GM03348 (cell line): ENCODE measurements around the gene SLC39A6.
"Not testable (repeated sequence)": the region's sequence is repeated elsewhere in the genome, so short reads cannot be mapped to it uniquely, and the experiment has no call there.

Source experiments
- DNase-seq: peaks from one replicate; pipeline ENCODE4 v3.0.0; 2012; ENCODE audit warnings: low spot score

Gene SLC39A6

DNA sequence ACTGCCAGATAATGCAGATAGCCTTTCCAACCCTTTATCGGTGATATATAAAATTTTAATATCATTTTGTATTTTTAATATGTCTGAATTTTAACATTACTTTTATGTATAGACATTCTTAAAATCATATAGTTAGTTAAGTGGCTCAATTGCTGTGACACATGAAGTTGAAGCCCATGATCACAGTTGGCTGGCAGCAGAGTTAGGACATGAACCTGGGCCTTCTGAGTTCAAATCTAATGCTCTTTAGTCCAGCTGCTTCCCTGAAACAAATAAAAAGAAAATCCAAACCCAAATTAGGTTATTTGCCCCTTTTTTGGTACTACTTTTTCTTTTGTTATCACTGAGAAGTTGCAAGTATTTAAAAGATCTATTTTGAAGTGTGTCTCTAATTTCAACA, 6.1 kb upstream of the SLC39A6 start:
- DNase-seq, result no peak

DNA sequence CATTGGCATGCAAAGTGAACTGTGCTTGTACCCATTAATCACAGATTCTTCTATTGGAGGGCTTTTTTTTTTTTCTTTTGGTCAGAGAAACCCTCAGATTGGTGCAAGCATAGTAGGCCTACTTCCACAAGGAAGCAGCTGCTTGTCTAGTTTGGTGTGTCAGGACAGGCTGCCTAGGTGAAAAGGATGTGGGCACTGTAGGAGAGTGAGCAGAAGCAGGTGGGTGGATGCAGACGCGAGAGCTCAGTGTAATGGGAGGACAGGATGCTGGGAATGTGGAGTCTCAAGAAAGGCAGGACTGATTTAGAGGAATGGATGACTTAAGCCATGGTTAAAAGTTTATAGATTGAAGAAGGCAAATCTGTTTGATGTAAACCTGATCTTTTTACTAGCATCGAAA, 3.6 kb upstream of the SLC39A6 start:
- DNase-seq, result no peak

DNA sequence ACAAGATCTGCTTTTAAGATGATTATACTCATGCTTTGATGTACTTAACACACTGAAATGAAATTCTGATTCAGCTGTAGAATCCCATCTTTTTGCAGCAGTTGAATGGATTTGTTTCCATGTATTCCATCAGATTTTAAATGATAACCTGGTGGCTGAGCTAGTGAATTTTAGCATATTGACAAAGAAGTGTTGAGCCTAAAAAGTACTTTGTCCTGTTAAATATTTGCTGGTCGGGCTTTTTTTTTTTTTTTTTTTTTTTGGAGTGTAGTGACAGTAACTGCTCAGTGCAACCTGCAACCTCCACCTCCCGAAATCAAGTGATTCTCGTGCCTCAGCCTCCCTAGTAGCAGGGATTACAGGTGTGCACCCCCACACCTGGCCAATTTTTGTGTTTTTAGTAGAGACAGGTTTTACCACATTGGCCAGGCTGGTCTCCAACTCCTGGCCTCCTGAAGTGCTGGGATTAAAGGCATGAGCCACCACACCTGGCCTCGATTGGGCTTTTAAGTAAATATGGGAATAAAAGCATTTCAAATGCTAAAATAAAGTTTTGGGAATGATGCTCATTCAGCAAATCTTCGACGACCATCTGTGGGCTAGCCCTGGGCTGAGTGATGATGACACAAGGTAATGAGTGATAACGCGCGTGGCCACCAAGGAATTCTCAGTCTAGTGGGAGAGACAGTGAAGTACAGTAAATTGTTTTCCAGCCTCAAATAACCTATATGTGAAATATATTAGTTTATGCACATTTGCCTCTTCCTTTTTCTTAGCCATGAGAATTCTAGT, 2.7 kb upstream of the SLC39A6 start:
- DNase-seq, result no peak

DNA sequence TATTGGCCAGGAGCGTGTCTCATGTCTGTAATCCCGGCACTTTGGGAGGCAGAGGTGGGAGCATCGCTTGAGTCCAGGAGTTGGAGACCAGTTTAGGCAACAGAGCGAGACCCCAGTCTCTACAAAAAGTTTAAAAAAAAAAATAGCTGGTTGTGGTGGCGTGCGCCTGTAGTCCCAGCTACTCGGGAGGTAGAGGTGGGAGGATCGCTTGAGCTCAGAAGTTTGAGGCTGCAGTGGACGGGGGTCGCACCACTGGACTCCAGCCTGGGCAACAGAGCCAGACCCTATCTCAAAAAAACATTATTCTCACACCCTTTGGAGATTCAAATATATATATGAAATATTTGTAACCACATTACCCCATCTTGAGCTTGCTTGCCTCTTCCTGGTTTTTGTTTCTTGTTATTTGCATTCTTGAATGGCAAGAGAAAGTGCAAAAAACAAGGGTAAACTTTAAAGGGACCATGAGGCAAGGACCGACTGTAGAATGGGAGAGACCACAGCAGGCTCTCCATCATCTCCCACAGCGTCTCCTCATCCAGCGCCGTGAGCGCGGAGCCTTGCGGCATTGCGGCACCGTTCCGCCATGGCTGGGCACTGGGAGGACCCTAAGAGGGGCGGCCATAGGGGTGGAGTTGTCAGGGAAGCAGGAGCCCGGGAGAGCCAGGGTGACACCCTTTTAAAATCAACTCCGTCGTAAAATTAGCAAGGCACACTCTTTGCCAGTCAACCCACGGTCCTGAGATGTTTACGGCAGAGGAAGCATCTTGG, 1.9 kb upstream of the SLC39A6 start:
- DNase-seq, result no peak

DNA sequence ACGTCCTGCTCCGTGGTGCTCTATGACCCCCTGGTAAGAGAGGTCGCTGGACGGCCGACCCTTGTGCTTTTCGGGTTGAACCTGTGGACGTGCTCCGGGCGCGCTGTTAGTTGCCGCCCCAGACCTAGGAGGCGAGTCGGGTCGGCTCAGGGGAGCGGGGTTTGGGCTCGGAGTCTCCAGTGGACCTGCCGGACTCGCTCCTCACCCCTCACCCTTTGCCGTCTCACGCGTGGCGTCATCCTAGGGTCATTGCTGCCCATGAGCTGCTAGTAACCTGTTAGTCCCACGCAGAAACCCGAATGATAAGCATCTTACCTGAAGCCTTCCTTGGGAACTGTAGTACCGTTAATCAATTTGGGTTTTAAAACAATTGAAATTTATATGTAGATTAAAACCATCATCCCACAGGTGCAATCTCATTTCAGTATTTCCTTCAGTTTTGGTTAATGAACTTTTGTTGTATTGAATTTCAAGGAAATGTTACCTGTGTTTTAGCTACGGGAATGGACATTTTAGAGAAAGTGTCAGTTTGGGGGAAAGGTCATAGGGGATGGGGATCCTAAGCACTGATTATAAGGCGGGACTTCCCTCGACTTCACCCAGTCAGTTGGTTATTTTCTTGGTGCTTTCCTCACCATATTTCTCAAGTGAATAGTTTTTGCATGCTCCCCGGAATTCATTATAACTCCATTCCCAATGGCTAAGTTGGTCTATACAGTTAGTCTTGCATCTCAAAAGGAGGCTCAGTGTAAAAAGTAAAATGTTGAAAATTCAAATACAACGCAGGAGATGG, 1.1 kb upstream of the SLC39A6 start:
- DNase-seq, result peak; percentile 19

DNA sequence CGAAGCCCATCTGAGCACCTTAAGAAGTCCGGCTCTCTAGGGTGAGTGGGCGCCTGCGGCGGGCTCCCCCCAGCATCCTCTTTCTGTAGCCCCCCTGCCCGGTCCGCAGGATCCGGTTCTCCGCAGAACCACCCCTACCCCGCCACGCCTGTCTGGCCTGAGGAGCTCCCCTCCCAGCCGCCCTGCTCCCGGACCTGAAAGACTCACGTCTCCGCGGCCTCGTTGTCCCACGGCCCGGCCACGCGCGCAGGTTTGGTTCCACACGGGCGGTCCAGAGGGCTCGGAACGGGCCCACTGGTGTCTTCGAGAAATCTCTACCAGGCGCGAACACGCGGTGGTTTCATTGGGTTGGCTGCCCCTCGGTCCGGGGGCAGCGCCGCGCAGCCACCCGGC, 237 bp downstream of the SLC39A6 start:
- no peak for DNase-seq

DNA sequence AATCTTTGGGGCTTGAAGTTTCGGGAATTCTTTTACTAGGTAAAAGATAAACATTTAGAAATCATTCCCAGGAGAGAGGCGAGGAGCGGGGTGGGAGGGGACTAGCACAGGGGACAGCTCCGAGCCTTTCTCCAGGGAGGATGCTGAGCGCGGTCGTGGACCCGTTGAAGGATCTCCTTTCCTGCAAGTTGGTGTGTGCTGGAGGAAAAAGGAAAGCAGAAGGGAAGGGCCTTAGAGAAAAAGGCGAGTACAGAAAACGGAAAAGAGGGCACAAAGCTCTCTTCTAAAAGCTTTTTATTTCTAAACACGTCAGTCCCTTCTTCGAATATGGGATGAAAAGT, 640 bp downstream of the SLC39A6 start:
- peak; percentile 58 for DNase-seq

DNA sequence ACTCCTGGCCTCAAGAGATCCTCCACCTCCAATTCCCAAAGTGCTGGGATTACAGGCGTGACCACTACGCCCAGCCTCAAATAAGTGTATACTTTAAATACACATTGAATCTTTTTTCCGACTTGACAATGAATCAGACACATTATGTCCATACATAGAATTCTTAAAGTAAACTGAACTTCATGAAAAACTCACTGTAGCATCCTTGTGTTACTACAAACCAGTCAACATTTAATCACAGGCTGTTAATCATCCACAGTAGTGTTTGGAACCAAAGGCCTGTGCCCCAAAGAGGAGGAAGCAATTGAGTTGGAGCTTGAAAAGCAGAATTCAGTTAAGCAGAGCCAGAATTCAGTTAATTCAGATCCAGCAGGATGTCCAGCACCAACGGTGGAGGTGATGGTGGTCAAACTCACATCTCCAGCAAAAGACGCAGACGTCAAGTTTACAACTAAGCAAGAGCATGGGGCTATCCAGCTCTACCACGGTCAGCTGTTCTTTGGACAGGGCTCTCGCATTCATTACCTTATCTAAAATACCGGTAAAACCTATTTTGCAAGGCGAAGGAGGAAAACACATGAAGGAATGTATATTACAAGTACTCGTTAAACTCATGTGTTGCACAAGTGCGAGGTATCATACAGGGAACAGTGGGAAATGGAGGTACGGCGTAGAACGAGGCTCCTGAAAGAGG, 1.2 kb downstream of the SLC39A6 start:
- no peak for DNase-seq

DNA sequence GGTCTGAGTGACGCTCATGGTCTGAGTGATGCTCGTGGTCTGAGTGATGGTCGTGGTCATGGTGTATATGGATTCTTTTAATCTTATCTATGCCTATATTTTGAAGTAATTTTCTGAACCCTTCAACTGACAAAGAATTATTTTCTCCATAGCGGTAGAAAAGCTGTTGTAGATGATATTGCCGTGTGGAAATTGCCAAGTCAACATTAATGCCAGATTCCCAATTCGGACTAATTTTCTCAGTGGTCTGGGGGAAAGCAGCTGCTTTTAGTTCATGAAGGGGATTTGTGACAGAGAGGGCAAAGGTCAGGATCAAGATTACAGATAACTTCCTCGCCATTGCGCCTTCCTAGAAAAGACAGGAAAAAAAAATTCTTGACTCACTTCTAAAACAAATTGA, 2.5 kb downstream of the SLC39A6 start:
- DNase-seq, result no peak

DNA sequence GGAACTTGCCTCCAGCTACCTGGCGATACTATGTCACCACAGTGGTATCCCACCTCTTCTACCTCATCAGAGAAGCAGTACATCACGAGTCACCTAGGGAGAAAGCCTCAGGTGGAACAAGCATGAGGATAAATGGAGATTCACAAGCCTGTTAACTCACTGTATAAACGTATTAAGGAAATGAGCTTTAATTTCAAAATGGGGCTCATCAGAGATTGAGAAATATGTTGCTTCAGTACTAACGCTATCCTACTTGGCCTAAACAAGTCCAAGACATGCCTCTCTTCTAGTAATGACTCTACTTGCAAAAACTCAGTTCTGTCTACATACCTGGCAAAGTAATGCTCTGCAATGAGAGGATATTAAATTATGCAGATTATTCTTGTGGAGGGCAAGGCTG, 4.3 kb downstream of the SLC39A6 start:
- DNase-seq, result no peak

DNA sequence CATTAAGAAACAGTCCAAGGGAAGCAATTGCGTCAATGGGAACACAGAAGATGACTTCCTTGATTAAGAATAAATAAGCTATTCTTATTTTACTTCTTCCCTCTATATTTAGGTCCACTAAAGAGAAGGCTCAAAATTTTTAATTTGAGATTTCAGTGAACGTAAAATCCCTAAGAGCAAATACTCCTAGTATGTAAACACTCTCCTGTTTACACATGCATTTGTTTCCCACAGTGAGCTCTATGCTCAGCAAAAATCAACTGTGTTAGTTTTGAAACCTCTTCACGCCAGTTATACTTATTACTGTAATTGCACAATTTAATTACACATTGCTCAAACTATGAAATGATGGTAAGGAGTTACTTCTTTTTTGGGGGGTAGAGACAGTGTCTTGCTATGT, 8.8 kb downstream of the SLC39A6 start:
- DNase-seq, result no peak

DNA sequence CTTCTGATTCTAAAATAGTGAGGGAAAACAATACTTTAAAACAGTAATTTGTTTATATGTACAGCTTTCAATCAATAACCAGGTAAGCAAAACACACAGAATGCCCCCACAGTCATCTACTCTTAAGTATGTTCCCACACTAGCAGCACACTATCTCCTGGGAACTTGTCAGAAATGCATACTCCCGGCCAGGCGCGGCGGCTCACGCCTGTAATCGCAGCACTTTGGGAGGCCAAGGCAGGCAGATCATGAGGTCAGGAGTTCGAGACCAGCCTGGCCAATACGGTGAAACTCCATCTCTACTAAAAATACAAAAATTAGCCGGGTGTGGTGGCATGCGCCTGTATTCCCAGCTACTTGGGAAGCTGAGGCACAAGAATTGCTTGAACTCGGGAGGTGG, 12.4 kb downstream of the SLC39A6 start:
- DNase-seq, result not testable (repeated sequence)

DNA sequence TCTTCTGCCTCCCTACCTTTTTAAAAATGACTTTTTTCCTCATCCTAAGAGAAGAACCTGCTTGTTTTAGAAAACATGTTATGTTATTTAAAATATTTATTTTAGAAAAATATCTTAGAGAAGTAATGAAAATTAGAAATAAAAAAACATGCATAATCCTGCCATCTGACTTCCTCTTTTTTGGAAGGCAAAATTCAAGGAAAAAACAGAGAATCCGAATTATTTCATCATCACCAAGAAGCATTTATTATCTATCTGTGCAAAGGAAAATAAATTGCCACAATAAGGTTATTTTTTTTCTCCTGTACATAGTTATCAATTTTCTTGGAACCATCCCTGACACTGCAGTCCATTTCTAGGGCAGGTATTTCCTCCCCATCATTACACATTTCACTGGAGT, 14.4 kb downstream of the SLC39A6 start:
- DNase-seq, result no peak

DNA sequence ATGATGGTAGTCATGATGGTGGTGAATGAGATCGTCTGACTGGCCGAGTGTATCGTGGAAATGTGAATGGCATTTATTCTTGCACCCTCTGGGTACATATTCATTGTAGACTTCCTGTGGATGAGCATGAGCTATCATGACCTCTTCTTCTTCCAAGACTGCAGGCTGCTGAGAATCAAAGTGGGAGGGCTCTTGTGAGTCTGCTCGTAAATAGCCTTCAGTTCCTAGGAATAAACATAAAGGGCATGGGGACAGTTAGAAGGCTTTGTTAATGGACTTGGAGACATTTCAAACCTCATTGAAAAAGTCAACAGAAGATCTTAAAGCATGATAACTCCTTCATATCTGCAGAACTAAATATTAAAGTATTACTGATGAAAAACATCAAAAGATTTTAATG, 14.9 kb downstream of the SLC39A6 start:
- DNase-seq, result no peak

DNA sequence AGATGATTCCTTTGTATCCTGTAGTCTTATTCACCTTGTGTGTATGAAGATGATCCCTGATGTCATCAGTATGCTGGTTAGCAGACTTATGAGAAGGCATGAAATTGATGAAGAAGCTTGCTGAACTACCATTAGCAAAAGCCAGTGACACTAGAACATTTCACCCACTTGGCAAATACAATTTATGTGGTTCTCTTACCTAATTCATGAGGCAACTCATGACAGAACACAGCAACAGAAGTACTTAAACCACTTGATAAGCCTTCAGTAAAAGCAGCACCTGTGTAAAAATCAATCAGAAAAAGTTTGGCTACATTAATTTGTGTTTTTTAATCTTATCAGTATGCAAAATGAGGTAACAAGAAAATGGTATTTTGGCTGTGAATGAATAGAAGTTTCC, 16.8 kb downstream of the SLC39A6 start:
- no peak for DNase-seq

DNA sequence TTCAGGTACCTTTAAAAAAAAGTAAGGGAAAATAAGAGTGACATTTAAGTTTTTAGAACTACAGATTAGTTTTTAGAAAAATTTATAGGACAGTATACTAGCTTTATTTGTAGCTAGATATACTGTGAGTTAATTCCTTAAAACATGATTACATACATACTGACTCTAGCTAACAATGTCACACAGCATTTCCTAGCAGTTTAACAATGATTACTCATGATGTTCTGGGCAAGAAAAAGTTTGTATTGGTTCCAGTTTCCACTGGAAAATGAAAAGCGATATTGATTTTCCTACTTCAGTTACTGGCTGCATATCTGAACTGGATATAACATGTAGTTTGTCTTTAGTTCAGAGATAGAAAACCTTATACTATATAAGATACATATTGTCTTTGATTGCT, 19.4 kb downstream of the SLC39A6 start:
- DNase-seq, result no peak

DNA sequence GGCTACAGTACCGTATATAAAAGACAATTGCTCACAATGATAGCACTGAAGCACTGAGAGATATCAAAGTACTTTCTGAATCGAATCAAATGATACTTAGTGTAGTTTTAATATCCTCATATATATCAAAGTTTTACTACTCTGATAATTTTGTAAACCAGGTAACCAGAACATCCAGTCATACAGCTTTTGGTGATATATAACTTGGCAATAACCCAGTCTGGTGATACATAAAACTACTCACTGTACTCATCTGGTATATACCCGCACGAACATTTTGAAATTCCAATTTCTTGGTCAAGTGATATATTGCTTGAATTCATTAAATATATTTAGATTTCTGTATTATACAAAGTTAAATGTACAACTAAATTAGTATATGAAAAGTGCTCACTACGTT, 20.5 kb downstream of the SLC39A6 start:
- no peak for DNase-seq

DNA sequence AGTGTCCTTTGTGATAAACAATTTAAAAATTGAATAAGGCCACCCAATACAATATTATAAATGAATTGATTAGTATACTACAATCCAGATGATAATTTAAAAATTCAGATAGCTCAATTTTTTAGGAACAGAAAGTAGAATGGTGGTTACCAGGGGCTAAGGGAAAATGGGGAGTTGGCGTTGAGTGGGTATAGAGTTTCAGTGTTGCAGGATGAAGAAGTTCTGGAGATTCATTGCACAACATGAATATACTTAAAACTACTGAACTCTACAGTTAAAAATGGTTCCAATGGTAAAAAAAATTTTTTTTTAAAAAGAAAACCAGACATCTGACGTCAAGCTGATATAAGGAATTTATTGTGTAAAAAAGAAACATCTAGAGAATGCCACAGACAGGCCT, 20.9 kb downstream of the SLC39A6 start:
- DNase-seq, result no peak

DNA sequence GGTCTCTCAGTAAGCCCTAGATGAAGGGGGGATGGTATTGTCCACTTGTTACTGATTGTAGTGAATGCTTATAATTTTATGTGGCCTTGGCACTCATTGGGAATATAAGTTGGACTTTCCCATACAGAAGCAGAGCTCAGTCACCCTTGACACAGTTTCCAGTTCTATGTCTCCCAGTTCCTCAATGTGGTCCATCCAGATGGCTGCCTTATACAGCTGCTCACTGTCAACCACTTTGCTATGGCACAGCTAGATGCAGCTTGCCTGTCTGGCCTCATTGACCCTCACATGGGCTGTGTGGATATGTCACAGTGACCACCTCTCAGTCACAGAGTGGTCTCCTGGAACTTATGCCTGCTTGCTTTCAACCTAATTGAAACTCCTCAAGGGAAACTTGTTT, 21.7 kb downstream of the SLC39A6 start:
- DNase-seq, result no peak

DNA sequence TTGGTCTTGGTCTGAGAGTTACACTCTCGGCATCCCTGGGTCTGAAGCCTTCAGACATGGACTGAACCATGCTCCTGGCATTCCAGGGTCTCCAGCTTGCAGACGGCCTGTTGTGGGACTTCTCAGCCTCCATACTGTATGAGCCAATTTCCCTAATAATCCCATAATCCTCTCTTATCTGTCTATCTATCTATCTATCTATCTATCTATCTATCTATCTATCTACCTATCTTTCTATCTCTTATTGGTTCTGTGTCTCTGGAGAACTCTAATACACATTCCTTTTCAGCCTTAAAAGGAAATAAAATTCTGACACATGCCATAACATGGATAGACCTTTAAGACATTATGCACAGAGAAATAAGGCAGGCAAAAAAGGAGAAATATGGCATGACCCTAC, 24.4 kb downstream of the SLC39A6 start:
- no peak for DNase-seq

DNA sequence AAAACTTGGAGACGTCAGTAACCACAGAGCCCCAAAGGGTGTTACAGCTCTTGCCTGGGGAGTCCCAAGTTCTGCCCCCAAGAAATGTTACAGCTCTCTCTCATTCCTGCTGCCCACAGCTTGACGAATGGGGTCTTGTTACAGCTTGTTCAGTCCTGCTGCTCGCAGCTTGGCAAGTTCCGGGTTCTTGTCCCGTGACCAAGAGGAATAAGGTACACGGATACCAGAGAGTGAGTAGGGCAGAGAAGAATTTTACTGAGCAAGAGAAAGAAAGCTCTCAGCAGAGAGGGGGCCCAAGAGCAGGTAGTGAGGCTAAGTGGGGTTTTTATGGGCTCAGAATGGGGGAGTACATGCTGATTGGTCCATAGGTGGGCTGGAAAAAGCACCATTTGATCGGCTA, 27.2 kb downstream of the SLC39A6 start:
- no peak for DNase-seq

DNA sequence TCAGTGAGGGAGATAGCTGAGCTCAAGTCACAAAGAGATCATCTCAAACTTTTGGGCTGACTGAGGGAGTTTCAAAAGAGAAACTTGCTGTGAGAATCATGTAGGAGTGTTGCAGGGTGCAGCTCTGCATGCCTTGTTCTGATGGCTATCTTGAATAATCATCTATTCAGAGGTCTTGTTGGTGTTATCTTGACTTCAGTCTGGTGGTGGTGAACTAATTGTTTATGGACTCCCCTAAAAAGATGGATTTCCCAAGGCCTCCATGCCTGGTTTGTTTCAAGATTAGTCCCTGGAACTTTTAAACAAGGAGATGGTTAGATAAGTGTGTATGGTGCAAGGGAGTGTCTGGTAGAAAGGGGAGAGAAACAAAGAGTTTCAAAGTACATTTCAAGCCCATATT, 29.8 kb downstream of the SLC39A6 start:
- DNase-seq, result no peak
